Keratinocyte (primary cell): Measurements from ENCODE around the gene SLFN12. TPM values are rescaled to one million over a fixed set of nuclear protein-coding genes. Genes with fewer than 3 reads are reported as not detected.

Experiments used
- DNase-seq: peaks from one replicate; pipeline ENCODE4 v3.0.0-alpha.2; 2011; ENCODE audit warnings: low read depth, missing footprints, low spot score
- FAIRE-seq: peaks from 2 replicates; lab custom pipeline; 2011; peaks lifted over from hg19 to GRCh38; lab: Jason Lieb, UNC
- H2AFZ ChIP-seq: 2 replicates; pipeline ENCODE4 v1.6.0; 2012; ENCODE audit warnings: low read length, control low read depth, inconsistent platforms; ENCODE audit not compliant: control insufficient read depth
- H3K27ac ChIP-seq: 2 replicates; pipeline ENCODE4 v1.5.1; 2011; ENCODE audit warnings: low read length; ENCODE audit not compliant: control insufficient read depth, insufficient read depth
- H3K27me3 ChIP-seq: 3 replicates; pipeline ENCODE4 v1.6.0; 2011; ENCODE audit warnings: low read length; ENCODE audit not compliant: control insufficient read depth, insufficient read depth; ENCODE audit errors: extremely low read depth
- H3K36me3 ChIP-seq, 2 experiments: 2 replicates in 1 of 2; 3 replicates in 1 of 2; pipeline ENCODE4 v1.5.1; 2011; ENCODE audit warnings: low read length in 2 of 2, mild to moderate bottlenecking in 1 of 2; ENCODE audit not compliant: control insufficient read depth in 2 of 2, insufficient read depth in 2 of 2; ENCODE audit errors: extremely low read depth in 1 of 2
- H3K4me1 ChIP-seq: 3 replicates; pipeline ENCODE4 v1.5.1; 2011; ENCODE audit warnings: low read length; ENCODE audit not compliant: control insufficient read depth, insufficient read depth; ENCODE audit errors: extremely low read depth
- H3K4me2 ChIP-seq: 3 replicates; pipeline ENCODE4 v1.6.0; 2011; ENCODE audit warnings: low read depth, low read length; ENCODE audit not compliant: control insufficient read depth, insufficient read depth; ENCODE audit errors: extremely low read depth
- H3K4me3 ChIP-seq, 3 experiments: fragments of 200-600 bp in 1 of 3; sonication (generic) in 1 of 3; 2 replicates in 2 of 3; 3 replicates in 1 of 3; pipeline ENCODE4 v1.5.1; 2011 to 2016; ENCODE audit warnings: low read length in 3 of 3, mild to moderate bottlenecking in 3 of 3, control low read depth in 2 of 3, inconsistent platforms in 1 of 3, low read depth in 1 of 3, mixed read lengths in 1 of 3, mixed run types in 1 of 3, moderate library complexity in 1 of 3; ENCODE audit not compliant: control insufficient read depth in 2 of 3, insufficient read depth in 2 of 3; ENCODE audit errors: extremely low read depth in 1 of 3
- H3K79me2 ChIP-seq: 2 replicates; pipeline ENCODE4 v1.6.0; 2012; ENCODE audit warnings: low read length; ENCODE audit not compliant: control insufficient read depth, insufficient read depth
- H3K9ac ChIP-seq: 3 replicates; pipeline ENCODE4 v1.6.0; 2011; ENCODE audit warnings: low read length; ENCODE audit not compliant: control insufficient read depth, insufficient read depth; ENCODE audit errors: extremely low read depth
- H3K9me1 ChIP-seq: 3 replicates; pipeline ENCODE4 v1.6.0; 2011; ENCODE audit warnings: low read length; ENCODE audit not compliant: control insufficient read depth, insufficient read depth; ENCODE audit errors: extremely low read depth
- H3K9me3 ChIP-seq: 2 replicates; pipeline ENCODE4 v1.5.1; 2012; ENCODE audit warnings: low read depth, low read length; ENCODE audit not compliant: control insufficient read depth
- H4K20me1 ChIP-seq: 3 replicates; pipeline ENCODE4 v1.6.0; 2011; ENCODE audit warnings: low read length; ENCODE audit not compliant: control insufficient read depth, insufficient read depth; ENCODE audit errors: extremely low read depth
- CTCF ChIP-seq, 3 experiments: IDR thresholded peaks in 1 of 3; conservative IDR thresholded peaks in 1 of 3; optimal IDR thresholded peaks in 1 of 3; 2 replicates in 2 of 3; 3 replicates in 1 of 3; pipeline versions ENCODE3 to v1.5.1; 2011; ENCODE audit warnings: low read length in 3 of 3, mild to moderate bottlenecking in 3 of 3, moderate library complexity in 2 of 3, control low read depth in 1 of 3, inconsistent platforms in 1 of 3; ENCODE audit not compliant: insufficient read depth in 2 of 3; ENCODE audit errors: extremely low read depth in 1 of 3
- EZH2 ChIP-seq: IDR thresholded peaks from one replicate; pipeline ENCODE4 v1.6.1; 2012; ENCODE audit warnings: inconsistent platforms, mild to moderate bottlenecking, low read length, moderate library complexity
- dilution Hi-C: fragments of 300-500 bp; cut with MboI; formaldehyde crosslinking; loops from one replicate; pipeline ENCODE4 v1.7.0; 2020; ENCODE audit warnings: low sequenced_read_pairs; ENCODE audit not compliant: extremely low pct_ligation_motif_present
- polyA plus RNA-seq, 5 experiments: library from polyadenylated mRNA; depleted of rRNA in 3 of 5; stranded (reverse) in 3 of 5; stranded (forward) in 1 of 5; unstranded in 1 of 5; fragments of >200 nt; gene quantifications; 1 replicate in 1 of 5; 2 replicates in 3 of 5; 3 replicates in 1 of 5; pipeline versions ENCODE4 v1.2.1 to v1.2.3, GENCODE V29; 2011 to 2012; ENCODE audit warnings: missing spikeins in 2 of 5, low read depth in 1 of 5, low replicate concordance in 1 of 5

The SLFN12 gene
- polyA plus RNA-seq, 1 donor (not counting 4 experiments of a cell fraction or from before 2014, with no cell fraction given) = 15.2 TPM

DNA sequence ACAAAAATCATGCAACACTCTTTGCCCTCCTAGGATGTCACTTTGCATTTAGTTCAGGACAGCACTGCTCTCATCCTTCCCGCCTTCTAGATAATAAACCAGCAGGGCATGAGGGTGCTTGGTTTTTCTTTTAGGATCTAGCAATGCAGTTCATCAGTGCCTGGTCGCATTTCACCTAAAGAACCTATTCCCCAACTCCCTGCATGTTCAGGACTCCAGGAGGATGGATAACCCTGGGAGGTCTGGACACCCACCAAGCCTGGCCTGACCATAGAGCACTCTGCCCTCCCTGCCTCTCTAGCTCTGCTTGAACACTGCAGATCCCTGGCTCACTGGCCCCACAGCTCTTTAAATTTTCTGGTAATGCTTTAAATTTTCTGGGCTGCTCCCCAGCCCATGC is 2.6 kb downstream of the SLFN12 start:
- FAIRE-seq = no peak
- Histone ChIP-seq H3K27me3 (no peaks in the 10 kb centered on the region), H3K4me2 (no peak overlapping the region), H3K4me1 (peaks cover 8% of the 10 kb centered on the region), H3K36me3 (no peaks in the 10 kb centered on the region), H3K27ac (no peak overlapping the region), H3K4me3 (no peak overlapping the region), H2AFZ (no peak overlapping the region), H3K9ac (no peak overlapping the region), H3K9me3 (no peaks in the 10 kb centered on the region), H4K20me1 (no peaks in the 10 kb centered on the region), H3K9me1 (no peaks in the 10 kb centered on the region), H3K79me2 (peaks cover 21% of the 10 kb centered on the region)
- DNase-seq = no peak
- dilution Hi-C loops = no loop called here
- TF ChIP-seq EZH2 = no peak
- TF ChIP-seq CTCF (optimal IDR thresholded peaks at IDR 0.05 in 1 of 3, IDR thresholded peaks at IDR 0.05 in 1 of 3, conservative IDR thresholded peaks at IDR 0.05 in 1 of 3; ENCODE audit: extremely low read depth in 1 of 3, insufficient read depth in 2 of 3, low read length in 3 of 3) = no peak

GRCh38 chr17:35428229-35428628 is 4.1 kb downstream of the SLFN12 start:
- peaks cover 21% of the 10 kb centered on the region for H3K79me2 ChIP-seq
- dilution Hi-C loops = no loop called here

More at GRCh38 chr17:35428229-35428628, 4.1 kb downstream of the SLFN12 start:
- no peak for FAIRE-seq
- Histone ChIP-seq H3K9me3 (no peaks in the 10 kb centered on the region), H3K4me2 (no peak overlapping the region), H3K4me1 (peaks cover 2% of the 10 kb centered on the region), H3K9ac (no peak overlapping the region), H3K27me3 (no peaks in the 10 kb centered on the region), H4K20me1 (no peaks in the 10 kb centered on the region), H3K4me3 (no peak overlapping the region), H2AFZ (no peak overlapping the region), H3K27ac (no peak overlapping the region), H3K36me3 (no peaks in the 10 kb centered on the region), H3K9me1 (no peaks in the 10 kb centered on the region)
- no peak for DNase-seq
- TF ChIP-seq CTCF (optimal IDR thresholded peaks at IDR 0.05 in 1 of 3, IDR thresholded peaks at IDR 0.05 in 1 of 3, conservative IDR thresholded peaks at IDR 0.05 in 1 of 3; ENCODE audit: extremely low read depth in 1 of 3, insufficient read depth in 2 of 3, low read length in 3 of 3) (no peak), EZH2 (no peak)
